OCI-LY7 (cell line): ENCODE measurements around the gene SIAE. TPM values are rescaled to one million over a fixed set of nuclear protein-coding genes. Genes with fewer than 3 reads are reported as not detected.

Source experiments
- BruUV-seq: library from RNA; stranded (reverse); fragments of 400-500 nt; replicated peaks from 2 replicates; lab custom pipeline; 2021; lab: Mats Ljungman, UMichigan
- CTCF ChIA-PET: fragments of 300-600 bp; sonication (Branson Sonifier 250); formaldehyde crosslinking; loops from one replicate; lab custom pipeline; 2022; ENCODE audit warnings: antibody characterized with exemption; ENCODE audit not compliant: unreplicated experiment; lab: Charles Lee
- POLR2A ChIA-PET: fragments of 300-600 bp; sonication (Branson Sonifier 250); formaldehyde crosslinking; loops from one replicate; lab custom pipeline; 2022; ENCODE audit warnings: antibody characterized with exemption; lab: Charles Lee
- DNase-seq: peaks from one replicate; pipeline ENCODE4 v3.0.0-alpha.2; 2015; ENCODE audit warnings: low spot score
- H2AFZ ChIP-seq: fragments of 200-600 bp; sonication (generic), shearing (Covaris generic); 2 replicates; pipeline ENCODE4 v1.6.1; 2014; ENCODE audit warnings: mild to moderate bottlenecking, antibody characterized with exemption, low read length, moderate library complexity
- H3K27ac ChIP-seq: fragments of 200-600 bp; sonication (generic); 2 replicates; pipeline ENCODE4 v1.5.1; 2014; ENCODE audit warnings: mixed run types, low read depth, mild to moderate bottlenecking, moderate library complexity, low read length, inconsistent platforms; ENCODE audit not compliant: poor library complexity, severe bottlenecking
- H3K36me3 ChIP-seq: fragments of 200-600 bp; sonication (generic); 2 replicates; pipeline ENCODE4 v1.6.1; 2014; ENCODE audit warnings: mild to moderate bottlenecking, antibody characterized with exemption, low read length, moderate library complexity, mixed read lengths; ENCODE audit not compliant: insufficient read depth
- H3K4me1 ChIP-seq: fragments of 200-600 bp; sonication (generic); 2 replicates; pipeline ENCODE4 v1.5.1; 2014; ENCODE audit warnings: mild to moderate bottlenecking, low read length; ENCODE audit not compliant: insufficient read depth, poor library complexity, severe bottlenecking
- H3K4me2 ChIP-seq: fragments of 200-600 bp; sonication (generic); 2 replicates; pipeline ENCODE4 v1.6.1; 2014; ENCODE audit warnings: mild to moderate bottlenecking, low read length
- H3K4me3 ChIP-seq: fragments of 200-600 bp; sonication (generic); 2 replicates; pipeline ENCODE4 v1.5.1; 2014; ENCODE audit warnings: mild to moderate bottlenecking, low read depth, low read length; ENCODE audit not compliant: poor library complexity, severe bottlenecking
- H3K79me2 ChIP-seq: fragments of 200-600 bp; sonication (generic); 2 replicates; pipeline ENCODE4 v1.6.1; 2016; ENCODE audit warnings: low read depth, mild to moderate bottlenecking, low read length, moderate library complexity, mixed read lengths; ENCODE audit not compliant: insufficient read depth
- H3K9me2 ChIP-seq: fragments of 200-600 bp; sonication (generic); 2 replicates; pipeline ENCODE4 v1.6.1; 2016; ENCODE audit warnings: mild to moderate bottlenecking, low read length, mixed read lengths; ENCODE audit not compliant: insufficient read depth
- H3K9me3 ChIP-seq: fragments of 200-600 bp; sonication (generic); 2 replicates; pipeline ENCODE4 v1.6.1; 2014; ENCODE audit warnings: mild to moderate bottlenecking, mixed run types, low read length, mixed read lengths
- H4K20me1 ChIP-seq: fragments of 200-600 bp; sonication (generic); 2 replicates; pipeline ENCODE4 v1.6.1; 2014; ENCODE audit warnings: mild to moderate bottlenecking, antibody characterized with exemption, low read length, moderate library complexity, mixed read lengths; ENCODE audit not compliant: insufficient read depth
- CTCF ChIP-seq: fragments of 200-600 bp; sonication (generic); conservative IDR thresholded peaks from 2 replicates; pipeline ENCODE4 v1.5.1; 2014; ENCODE audit warnings: mild to moderate bottlenecking, antibody characterized with exemption, low read length, moderate library complexity, mixed read lengths
- EZH2phosphoT487 ChIP-seq: fragments of 200-600 bp; sonication (generic); IDR thresholded peaks from 2 replicates; pipeline ENCODE4 v1.6.1; 2018; ENCODE audit warnings: low read depth, borderline replicate concordance, mild to moderate bottlenecking, mixed run types, antibody characterized with exemption, low read length, moderate library complexity, mixed read lengths
- intact Hi-C: fragments of 100-400 bp; cut with micrococcal nuclease; formaldehyde crosslinking; loops from one replicate; pipeline ENCODE4 v1.10.0; 2022; ENCODE audit not compliant: unreplicated experiment
- small RNA-seq: library from RNA; depleted of rRNA; stranded (forward); fragments of <200 nt; gene quantifications from one replicate; pipeline ENCODE3, GENCODE V24; 2014
- total RNA-seq, 2 experiments: library from RNA; depleted of rRNA in 1 of 2; stranded (reverse); fragments of >200 nt in 1 of 2; shearing (Covaris generic) in 1 of 2; gene quantifications; 2 replicates each; pipeline ENCODE4 v1.2.3, GENCODE V29; 2014 to 2022

Gene SIAE
- total RNA-seq, 2 experiments from 2014 or later: 2.6 to 8.6 TPM

- no peak for DNase-seq
- H3K27ac ChIP-seq: no peak overlapping the region
- H2AFZ ChIP-seq: no peak overlapping the region
- H3K4me2 ChIP-seq: no peak overlapping the region
- H3K79me2 ChIP-seq: no peaks in the 10 kb centered on the region
- H3K36me3 ChIP-seq: no peaks in the 10 kb centered on the region
- no peaks in the 10 kb centered on the region for H3K4me1 ChIP-seq
- no peak overlapping the region for H3K4me3 ChIP-seq
- TF ChIP-seq CTCF (no peak), EZH2phosphoT487 (no peak)
- no TSS peak for BruUV-seq
- no peaks in the 10 kb centered on the region for H3K9me2 ChIP-seq
- CTCF ChIA-PET: no interaction called here
- intact Hi-C loops: no loop called here
- H4K20me1 ChIP-seq: no peaks in the 10 kb centered on the region
- no peaks in the 10 kb centered on the region for H3K9me3 ChIP-seq
- POLR2A ChIA-PET: interaction anchor here (1.5 kb wide), 1 partner anchor 15 kb away, joined by 3 read pairs; no protein-coding TSS in a partner anchor
These were observed 89.8 kb downstream of the SIAE start for GRCh38 chr11:124583781-124584180.

Small RNAs within 50 kb of the gene (small RNA-seq; reads per million reads assigned to genes)
- gene RNA5SP352: not detected

Other genes with a start within 250 kb of the SIAE start
- gene OR8B4, start 248.9 kb downstream of the SIAE start, total RNA-seq (2014; rRNA removed; shearing (Covaris generic)): not detected in 2 replicates
- gene OR8B4, start 248.9 kb downstream of the SIAE start, total RNA-seq (2022): not detected in 2 replicates
- gene OR8B8, start 228.0 kb downstream of the SIAE start, total RNA-seq (2014; rRNA removed; shearing (Covaris generic)): not detected in 2 replicates
- gene OR8B8, start 228.0 kb downstream of the SIAE start, total RNA-seq (2022): not detected in 2 replicates
- not detected in 2 replicates for gene OR8B12, start 130.1 kb downstream of the SIAE start, total RNA-seq (2014; rRNA removed; shearing (Covaris generic))
- not detected in 2 replicates for gene OR8B12, start 130.1 kb downstream of the SIAE start, total RNA-seq (2022)
- gene OR8A1, start 103.7 kb downstream of the SIAE start, total RNA-seq (2014; rRNA removed; shearing (Covaris generic)): not detected in 2 replicates
- gene OR8A1, start 103.7 kb downstream of the SIAE start, total RNA-seq (2022): not detected in 2 replicates
- not detected in 2 replicates for gene PANX3, start 62.3 kb downstream of the SIAE start, total RNA-seq (2014; rRNA removed; shearing (Covaris generic))
- gene PANX3, start 62.3 kb downstream of the SIAE start, total RNA-seq (2022): not detected in 2 replicates
- gene TBRG1, start 50.9 kb downstream of the SIAE start, total RNA-seq (2014; rRNA removed; shearing (Covaris generic)): 23.3 and 30.0 TPM in 2 replicates
- gene TBRG1, start 50.9 kb downstream of the SIAE start, total RNA-seq (2022): 34.0 and 39.1 TPM in 2 replicates
- 2.4 and 5.1 TPM in 2 replicates for gene SPA17, start 165 bp upstream of the SIAE start, total RNA-seq (2014; rRNA removed; shearing (Covaris generic))
- 5.1 and 5.5 TPM in 2 replicates for gene SPA17, start 165 bp upstream of the SIAE start, total RNA-seq (2022)
- 3.3 and 6.8 TPM in 2 replicates for gene NRGN, start 66.2 kb upstream of the SIAE start, total RNA-seq (2014; rRNA removed; shearing (Covaris generic))
- 15.3 and 16.9 TPM in 2 replicates for gene NRGN, start 66.2 kb upstream of the SIAE start, total RNA-seq (2022)
- not detected in 2 replicates for gene VSIG2, start 78.5 kb upstream of the SIAE start, total RNA-seq (2014; rRNA removed; shearing (Covaris generic))
- gene VSIG2, start 78.5 kb upstream of the SIAE start, total RNA-seq (2022): not detected in 2 replicates
- gene ESAM, start 88.6 kb upstream of the SIAE start, total RNA-seq (2014; rRNA removed; shearing (Covaris generic)): 0.15 and 0.35 TPM in 2 replicates
- gene ESAM, start 88.6 kb upstream of the SIAE start, total RNA-seq (2022): 0.49 and 0.83 TPM in 2 replicates
- 17.7 and 22.1 TPM in 2 replicates for gene MSANTD2, start 126.7 kb upstream of the SIAE start, total RNA-seq (2014; rRNA removed; shearing (Covaris generic))
- 21.9 and 23.4 TPM in 2 replicates for gene MSANTD2, start 126.7 kb upstream of the SIAE start, total RNA-seq (2022)
- gene ROBO3, start 191.7 kb upstream of the SIAE start, total RNA-seq (2014; rRNA removed; shearing (Covaris generic)): 0.19 and 0.28 TPM in 2 replicates
- gene ROBO3, start 191.7 kb upstream of the SIAE start, total RNA-seq (2022): not detected in 2 replicates
- not detected in 2 replicates for gene ROBO4, start 224.1 kb upstream of the SIAE start, total RNA-seq (2014; rRNA removed; shearing (Covaris generic))
- not detected in 2 replicates for gene ROBO4, start 224.1 kb upstream of the SIAE start, total RNA-seq (2022)
- gene HEPN1, start 245.5 kb upstream of the SIAE start, total RNA-seq (2014; rRNA removed; shearing (Covaris generic)): not detected in 2 replicates
- not detected in 2 replicates for gene HEPN1, start 245.5 kb upstream of the SIAE start, total RNA-seq (2022)